ENCODE data around the gene VPS13D.

Gene VPS13D

DNA sequence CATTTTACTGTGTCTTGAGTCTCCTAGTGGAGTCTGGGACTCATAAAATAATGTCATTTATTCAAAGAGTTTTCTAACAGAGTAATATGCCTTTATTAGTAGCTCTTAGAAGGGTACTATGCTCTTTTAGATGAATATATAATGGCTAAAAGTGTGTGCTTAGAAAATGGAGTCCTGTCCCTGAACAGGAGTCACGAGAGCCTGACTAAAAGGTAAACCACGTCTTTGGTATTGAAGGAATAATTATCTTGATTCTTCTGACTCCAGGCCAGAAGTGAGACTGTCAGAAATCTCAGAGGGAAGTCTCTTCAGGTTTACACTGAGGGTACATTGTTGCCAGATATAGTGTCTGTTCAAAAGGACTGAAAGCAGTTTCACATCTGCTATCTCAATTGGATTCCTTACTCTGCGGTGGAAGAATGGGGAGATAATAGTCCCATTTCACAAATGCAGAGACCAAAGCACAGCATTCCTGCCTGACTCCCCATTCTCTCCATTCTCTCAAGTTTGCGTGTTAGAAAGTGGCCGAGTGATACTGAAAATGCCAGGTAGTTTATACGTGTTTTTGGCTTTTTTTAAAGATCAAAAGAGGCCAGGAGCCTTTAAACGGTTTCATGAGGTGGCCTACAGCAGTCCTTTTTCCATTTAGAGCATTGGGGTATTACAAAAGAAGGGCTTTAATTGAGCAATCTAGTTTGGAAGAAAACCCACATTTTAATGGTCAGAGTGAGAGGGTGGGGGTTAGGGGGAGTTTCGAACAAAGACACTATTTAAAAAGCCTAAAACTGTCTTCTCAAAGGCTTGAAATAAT lies 176.6 kb downstream of the VPS13D start:
- DNase-seq (ENCODE audit: low read depth in 2 of 2): peak; percentile 59 to 60

DNA sequence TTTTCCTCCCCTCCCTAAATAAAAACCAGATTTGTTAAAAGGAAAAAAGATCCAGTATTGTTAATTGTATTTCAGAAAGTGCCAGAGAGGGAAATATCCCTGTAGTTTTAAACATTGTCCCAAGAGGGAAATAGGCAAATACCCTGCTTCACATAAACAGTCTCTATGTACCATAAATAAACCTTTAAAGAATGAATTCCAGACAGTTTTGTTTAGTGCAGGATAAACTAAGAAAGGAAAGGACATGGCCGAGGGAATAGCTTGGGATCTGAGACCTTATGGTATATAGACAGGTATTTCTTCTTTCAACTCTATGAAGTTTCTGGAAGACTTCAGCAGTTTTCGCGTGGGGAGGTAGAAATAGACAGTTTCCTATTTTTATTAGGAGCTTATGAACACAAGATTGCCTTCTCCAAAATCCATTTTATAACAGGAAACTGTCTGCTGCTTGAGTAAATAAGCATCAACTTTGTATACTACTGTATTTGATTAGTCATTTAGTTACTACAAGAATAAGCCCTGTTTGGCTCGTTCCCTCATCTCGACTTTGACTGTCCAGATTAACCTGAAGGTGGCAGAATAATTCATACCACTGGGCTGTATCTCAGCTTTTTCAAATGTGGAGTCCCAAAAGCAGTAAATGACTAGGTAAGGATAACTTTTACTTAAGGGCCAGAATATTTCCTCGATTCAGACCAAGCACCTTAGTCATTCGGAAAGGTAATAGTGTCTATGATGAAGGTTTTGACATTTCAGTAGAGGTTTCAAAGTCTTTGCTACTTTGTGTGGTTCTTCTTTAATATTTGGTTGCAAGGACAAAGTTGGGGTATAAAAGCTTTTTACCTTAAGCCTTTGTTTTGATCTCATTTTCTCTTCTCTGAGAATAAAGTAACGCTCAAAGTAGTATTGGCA lies 177.5 kb downstream of the VPS13D start:
- peak; percentile 19 to 32 for DNase-seq (ENCODE audit: low read depth in 2 of 2)

DNA sequence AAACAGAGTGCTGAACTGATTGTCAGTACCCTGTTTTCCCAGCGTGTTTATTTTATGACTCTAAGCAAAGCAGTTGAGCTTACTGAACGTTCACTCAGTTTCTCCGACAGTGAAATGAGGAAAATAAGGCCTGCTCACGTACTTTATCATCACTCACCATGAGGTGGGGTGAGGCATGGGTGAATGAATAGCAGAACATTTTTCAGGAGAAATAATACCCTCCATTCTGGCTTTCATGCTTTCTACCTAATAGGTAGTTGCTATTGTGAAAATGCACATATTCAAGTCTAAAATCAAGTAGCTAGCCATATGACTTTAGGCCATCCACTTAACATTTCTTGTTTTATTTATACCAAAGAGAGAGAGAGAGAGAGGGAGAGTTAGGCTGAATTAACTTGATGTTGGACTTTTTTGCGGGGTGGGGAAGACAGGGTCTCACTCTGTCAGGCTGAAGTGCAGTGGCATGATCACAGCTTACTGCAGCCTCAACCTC lies 178.2 kb downstream of the VPS13D start:
- no peak for DNase-seq (ENCODE audit: low read depth in 2 of 2)

DNA sequence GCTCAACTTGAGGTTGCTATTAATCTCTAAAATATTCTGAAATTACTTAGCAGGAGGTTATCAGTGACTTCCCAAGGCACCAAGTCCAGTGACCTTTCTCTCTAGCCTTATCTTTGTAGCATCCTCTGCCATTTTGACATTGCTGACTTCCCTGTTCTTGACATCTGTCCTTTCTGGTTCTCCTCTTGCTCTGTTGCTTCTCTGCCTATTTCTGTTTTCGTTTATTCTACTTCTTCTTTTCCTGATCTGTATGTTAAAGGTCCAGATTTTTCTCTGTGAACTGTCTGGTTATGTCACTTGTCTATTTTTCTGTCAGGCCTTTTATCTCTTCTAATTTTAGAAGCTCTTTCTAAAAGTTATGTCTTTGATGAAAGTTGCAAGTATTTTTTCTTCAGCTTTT lies 178.8 kb downstream of the VPS13D start:
- DNase-seq (ENCODE audit: low read depth in 2 of 2): no peak

DNA sequence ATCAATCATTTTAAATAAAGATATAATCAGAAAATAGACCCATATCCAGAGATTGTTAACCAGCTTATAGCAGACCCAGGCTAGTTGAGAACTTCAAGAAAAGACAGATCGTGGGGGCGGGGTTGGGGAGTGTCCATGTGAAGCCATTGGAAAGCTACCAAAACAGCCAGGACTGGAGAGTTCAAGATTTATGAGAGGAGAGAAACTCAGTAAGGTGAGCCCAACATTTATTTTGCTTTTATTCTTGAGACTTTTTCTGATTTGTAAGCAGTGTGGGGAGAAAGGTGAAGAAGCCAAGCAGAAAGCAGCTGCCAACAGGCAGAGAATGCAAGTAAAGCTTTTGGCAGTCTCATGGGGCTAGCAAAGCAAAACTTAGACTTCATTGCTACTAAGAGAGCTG lies 179.9 kb downstream of the VPS13D start:
- no peak for DNase-seq (ENCODE audit: low read depth in 2 of 2)

DNA sequence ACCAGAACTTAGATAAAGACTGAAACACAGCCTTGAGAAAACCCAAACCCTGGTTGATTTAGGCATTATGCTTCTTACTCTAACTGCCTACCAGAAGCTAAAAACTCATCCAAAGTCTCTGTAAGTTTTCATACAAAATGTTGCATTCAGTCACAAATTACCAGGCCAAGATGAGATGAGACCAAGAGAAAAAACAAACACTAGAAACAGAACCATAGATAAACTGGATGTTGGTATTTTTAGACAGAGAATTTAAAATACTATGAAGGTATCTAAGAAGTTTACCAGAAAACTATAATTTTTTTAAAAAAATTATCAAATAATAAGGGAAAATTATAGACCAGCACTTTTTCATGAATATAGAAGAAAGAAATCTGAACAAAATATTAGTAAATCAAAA lies 180.5 kb downstream of the VPS13D start:
- DNase-seq (ENCODE audit: low read depth in 2 of 2): no peak

DNA sequence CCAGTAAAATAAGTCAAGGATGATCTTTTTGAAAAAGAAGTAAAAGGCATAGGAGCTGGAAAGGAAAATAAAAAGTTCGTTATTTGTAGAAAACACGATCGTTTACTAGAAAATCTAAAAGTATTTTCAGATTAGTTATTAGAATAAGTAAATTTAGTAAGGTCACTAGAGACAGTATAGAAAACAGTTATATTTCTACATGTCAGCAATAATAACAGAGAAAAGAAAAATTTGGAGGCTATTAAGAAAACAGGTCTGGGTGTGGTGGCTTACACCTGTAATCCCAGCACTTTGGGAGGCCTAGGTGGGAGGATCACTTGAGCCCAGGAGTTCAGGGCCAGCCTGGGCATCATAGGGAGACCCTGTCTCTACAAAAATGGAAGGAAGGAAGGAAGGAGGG lies 181.3 kb downstream of the VPS13D start:
- no peak for DNase-seq (ENCODE audit: low read depth in 2 of 2)

DNA sequence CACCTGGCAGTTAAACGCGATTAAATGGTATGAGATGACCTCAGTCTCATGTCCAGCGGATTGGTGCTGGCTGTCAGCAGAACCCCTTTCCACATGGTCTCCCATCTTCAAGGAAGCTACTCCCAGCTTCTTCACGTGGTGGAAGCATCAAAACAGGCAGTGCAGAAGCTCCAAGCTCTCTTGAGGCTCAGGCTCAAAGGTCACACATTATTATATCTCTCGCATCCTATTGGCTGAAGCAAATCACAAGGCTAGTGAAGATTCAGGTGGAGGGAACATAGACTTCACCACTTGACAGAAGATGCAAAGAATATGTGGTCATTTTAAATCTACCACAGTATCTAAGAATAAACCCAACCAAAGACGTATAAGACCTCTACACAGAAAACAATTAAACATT lies 181.9 kb downstream of the VPS13D start:
- DNase-seq (ENCODE audit: low read depth in 2 of 2): no peak

DNA sequence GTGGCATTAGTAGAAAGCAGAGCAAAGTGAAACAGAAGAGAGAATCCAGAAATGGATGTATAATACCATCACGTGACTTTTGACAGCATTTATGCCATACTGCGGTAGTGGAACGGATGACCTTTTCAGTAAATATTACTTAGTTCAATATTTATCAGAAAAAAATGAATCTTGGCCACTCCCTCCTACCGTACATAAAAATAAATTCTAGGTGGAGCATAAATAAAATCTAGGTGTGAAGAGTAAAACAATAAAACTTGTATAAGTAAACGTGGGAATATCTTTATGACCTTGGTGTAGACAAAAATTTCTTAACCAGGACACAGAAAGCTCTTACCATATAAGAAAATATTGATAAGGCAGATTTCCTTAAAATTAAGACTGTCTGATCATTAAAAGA lies 182.6 kb downstream of the VPS13D start:
- DNase-seq (ENCODE audit: low read depth in 2 of 2): no peak

DNA sequence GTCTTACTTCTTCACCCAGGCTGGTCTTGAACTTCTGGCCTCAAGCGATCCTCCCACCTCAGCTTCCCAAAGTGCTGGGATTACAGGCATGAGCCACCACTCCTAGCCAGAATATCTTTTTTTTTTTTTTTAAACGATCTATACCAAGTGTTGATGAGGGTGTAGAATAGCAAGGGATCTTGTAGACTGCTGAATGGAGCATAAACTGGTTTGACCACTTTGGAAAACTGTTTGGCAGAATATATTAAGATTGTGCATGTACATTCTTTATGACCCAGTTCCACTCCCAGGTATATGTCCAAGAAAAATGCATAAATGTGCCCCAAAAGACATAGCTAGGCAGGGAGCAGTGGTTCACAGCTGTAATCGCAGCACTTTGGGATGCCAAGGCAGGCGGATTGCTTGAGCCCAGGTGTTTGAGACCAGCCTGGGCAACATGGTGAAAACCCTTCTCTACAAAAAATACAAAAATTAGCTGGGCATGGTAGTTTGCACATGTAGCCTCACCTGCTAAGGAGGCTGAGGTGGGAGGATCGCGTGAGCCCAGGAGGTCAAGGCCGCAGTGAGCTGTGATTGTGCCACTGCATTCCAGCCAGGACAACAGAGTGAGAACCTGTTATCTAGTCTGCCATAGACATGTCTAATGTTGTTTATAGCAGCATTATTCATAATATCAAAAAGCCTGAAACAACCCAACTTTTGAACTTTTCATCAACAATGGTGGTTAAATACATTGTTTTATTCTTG lies 184.0 kb downstream of the VPS13D start:
- no peak for DNase-seq (ENCODE audit: low read depth in 2 of 2)

DNA sequence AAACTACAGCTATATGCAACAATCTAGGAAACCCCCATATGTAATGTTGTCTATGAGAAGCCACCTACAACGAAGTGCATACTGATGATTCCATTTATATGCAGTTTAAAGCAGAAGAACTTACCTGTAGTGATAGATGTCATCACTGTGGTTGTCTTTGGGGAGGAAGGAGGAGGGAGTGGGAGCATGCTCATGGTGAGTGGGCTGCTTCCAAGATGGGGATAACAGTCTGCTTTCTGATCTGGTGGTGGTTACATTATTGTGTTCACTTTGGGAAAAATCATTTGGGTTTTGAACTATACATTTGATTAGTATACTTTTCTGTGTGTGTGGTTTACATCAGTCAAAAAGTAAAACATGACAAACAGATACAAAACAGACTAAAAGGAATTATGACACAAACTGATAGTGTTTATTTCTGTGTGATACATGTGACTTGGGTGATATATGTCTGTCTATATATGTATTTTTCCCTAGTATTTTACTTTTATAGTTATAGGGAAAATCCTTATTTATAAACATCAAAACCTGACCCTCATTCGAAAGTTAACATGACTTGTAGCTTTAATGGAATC lies 184.7 kb downstream of the VPS13D start:
- no peak for DNase-seq (ENCODE audit: low read depth in 2 of 2)

DNA sequence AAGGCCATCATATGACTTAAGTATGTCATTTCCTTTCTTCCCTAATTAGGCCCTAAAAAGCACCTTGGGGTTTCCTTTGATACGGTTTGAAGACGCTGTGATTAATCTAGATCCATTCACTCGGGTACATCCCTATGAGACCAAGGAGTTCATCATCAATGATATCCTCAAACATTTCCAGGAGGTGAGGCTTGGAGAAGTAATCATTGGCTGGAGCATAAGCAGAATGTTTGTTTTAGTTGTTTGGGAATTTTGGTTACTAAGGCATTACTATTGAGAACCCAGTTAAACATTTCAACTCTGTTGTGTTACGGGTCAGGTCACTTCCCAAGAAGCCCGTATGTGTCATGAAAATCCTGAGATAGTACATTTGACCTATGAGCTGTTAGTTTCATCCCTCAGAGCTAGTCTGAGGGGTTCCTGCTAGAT lies 185.2 kb downstream of the VPS13D start:
- no peak for DNase-seq (ENCODE audit: low read depth in 2 of 2)

DNA sequence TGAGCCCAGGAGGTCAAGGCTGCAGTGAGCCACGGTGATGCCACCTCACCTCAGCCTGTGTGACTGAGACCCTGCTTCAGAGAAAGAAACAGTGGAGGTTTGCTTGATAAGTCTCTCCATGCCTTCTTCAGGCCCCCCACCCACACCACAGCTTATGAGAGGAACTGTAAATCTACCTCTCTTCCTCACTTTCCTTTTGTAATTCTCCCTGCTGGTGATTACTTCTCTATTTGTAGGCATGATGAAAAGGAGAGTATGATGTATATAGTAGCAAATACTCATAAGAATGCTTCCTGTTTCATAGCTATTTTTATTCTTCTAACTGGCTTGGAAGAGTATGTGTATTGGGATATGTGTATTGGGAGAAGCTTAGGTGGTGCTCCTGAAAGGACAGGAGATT lies 186.3 kb downstream of the VPS13D start:
- DNase-seq (ENCODE audit: low read depth in 2 of 2): no peak

DNA sequence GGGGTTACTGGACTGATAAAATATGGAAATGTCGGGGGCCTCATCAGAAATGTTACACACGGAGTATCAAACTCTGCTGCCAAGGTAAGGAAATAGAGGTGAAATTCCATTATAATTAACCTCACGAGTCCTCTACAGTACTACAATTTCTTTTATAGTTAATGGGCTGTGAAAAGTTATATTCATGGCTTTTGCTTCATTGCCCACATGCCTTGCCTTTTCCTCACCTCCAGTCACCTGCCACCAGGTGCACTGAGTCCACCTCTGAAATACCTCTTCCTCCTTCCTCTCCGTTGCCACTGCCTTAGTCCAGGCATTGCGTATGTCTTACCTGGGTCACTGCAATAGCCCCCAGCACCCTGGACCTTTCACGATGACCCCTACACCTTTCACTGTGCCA lies 186.9 kb downstream of the VPS13D start:
- DNase-seq (ENCODE audit: low read depth in 2 of 2): no peak

DNA sequence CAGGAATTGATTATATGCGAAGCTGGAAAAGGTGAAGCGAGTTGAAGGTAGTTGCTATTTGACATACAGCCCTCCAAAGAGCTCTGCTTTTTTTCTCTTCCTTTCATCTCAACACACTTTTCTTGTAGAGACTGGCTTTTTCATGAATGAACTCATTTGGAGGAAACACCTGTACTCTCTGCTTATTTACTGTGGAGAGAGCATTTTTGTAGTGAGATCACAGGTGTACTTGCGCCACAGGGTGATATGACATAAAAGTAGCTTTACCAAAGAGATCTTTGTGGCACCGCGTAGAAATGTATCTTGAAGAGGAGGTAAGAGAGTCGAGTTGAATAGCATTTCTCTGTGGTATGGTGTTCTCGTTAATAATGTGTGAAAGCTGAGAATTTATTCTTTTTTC lies 187.6 kb downstream of the VPS13D start:
- DNase-seq (ENCODE audit: low read depth in 2 of 2): no peak

DNA sequence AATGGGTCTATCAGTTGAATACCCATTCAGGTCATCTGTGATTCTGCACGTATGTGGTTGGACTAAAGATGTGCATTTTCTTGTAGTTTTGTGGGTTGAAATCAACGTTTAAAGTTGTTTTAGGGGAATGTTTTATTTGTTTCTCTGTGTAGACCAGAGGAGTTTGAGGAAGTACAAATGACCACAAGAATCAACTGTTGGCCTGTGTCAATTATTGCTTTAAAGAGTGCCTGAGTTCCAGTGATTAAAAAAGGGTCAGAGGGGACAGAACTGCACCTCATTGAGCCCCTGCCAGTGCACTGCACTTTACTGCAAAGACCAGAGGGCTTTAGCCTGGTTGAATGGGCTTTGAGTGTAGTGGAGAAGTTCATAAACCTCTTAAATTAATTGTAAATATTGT lies 190.3 kb downstream of the VPS13D start:
- DNase-seq (ENCODE audit: low read depth in 2 of 2): no peak

DNA sequence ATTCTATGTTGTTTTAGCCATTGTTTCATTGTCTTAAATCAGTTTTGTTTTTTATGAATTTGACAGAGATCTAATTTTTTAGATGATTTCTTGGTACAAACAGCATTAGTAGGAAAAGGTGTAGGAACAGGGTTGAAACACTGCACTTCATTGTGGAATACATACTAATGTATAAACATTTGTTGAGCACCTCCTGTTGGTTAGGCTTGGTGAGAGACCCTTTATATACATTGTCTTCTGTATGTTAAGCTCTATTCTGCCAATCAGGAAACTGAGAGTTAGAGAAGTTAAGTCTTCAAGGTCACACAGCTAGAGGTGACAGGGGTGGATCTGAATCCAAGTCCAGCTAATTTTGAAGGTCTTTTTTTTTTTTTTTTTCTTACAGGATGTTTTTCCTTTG lies 192.7 kb downstream of the VPS13D start:
- no peak for DNase-seq (ENCODE audit: low read depth in 2 of 2)

DNA sequence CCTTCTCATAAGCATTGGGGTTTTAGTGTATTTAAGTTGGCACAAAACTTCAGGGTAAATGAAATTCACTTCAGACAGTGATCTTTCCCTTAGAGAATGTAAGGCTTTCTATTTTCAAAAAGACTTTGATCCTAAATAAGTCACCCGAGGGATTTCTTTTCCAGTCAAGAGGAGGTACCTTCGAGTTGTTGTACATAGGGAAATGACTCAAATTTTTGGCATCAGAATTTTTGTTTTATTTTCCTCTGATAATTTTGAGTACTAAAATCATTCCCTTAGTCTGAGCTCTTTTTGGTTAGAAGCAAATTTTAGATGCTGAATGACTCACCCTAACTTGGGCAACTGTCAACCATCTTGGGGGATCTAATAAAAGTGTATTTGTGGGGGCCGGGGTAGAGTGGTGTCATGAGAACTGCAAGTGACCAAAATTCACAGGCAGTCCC lies 194.3 kb downstream of the VPS13D start:
- DNase-seq (ENCODE audit: low read depth in 2 of 2): peak in 1 of 2 experiments; percentile 65

DNA sequence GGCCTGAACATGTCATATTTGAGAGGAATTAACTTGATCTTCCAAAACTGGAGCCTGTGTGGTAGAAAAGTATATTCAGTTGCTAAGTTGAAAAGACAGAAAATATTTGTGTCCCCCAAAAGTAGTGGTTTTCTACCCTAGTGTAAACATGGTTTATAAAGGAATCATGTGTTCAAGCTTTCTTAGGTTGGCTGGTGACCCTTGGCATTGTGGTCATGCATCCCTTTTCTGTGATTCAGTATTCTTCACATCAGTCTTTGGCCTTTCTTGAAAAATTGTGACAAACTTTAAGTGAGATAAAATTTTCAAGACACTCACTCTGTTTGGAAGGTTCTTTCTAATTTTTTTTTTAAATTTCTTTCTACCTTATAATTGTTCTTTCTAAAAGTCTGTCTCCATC lies 195.0 kb downstream of the VPS13D start:
- no peak for DNase-seq (ENCODE audit: low read depth in 2 of 2)

DNA sequence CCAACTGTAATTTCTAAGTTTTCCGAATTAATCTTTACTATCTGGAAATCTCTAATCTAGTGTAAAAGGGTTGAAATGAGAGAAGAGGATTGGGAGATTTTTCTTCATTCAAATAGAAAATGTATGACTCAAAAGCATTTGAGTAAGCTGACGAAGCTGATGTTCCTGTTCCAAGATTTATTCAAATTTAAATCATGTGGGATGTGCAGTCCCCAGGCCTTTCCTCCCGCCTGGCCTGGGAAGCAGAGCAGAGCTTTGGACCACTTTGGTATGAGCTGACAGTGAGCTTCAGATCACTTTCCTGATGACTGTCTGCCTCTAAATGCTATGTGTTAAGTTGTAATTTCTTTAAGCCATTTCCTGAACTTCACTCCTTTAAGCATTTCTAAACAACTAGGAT lies 196.2 kb downstream of the VPS13D start:
- no peak for DNase-seq (ENCODE audit: low read depth in 2 of 2)

DNA sequence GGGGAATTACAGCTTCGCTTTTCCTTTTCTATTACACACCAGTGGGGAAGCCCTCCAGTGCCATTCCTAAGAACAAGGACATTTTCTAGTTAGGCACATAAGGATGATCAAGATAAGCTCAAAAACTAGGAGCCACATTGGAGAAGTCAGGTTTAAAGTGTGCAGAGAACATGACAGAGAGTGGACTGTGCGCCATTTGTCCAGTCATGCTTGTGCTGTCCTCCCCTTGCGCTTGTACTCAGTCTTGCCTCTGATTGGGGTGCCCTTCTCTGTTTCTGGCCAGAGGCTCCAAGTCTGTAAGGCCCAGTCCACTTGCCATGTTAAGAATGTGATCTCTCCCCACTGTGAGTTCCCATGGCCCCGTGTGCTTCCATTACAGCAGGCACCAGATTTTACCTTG lies 198.5 kb downstream of the VPS13D start:
- no peak for DNase-seq (ENCODE audit: low read depth in 2 of 2)

DNA sequence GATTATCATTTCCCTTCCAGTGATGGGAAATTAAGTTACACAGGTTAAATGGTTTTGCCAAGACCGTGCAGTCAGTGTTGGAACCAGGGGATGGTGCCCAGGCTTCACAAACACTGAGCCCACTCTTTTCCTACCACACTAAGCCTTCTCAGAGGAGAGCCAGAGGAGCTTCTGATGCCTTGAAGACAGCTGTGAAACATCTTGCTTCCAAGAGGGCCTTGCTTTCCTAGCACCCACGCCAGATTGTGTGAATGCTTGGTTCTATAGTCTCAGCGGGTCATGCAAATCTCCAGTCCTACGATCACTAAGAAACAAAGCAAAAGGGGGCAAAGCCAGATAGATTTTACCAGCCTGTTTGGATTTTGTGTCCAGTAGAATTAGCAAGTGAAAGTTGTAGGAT lies 200.7 kb downstream of the VPS13D start:
- DNase-seq (ENCODE audit: low read depth in 2 of 2): no peak
